Stomach (tissue), 4 donors: ENCODE data around the gene GTPBP4.

Experiments used
- EP300 ChIP-seq: sonication (generic); formaldehyde crosslinking; IDR thresholded peaks from one replicate; pipeline ENCODE4 v1.6.1; 2017; ENCODE audit warnings: antibody characterized with exemption
- POLR2A ChIP-seq, 4 donors: fragments of 450-650 bp; IDR thresholded peaks; one replicate each; pipeline ENCODE4 v1.6.1; 2016; ENCODE audit warnings: antibody characterized with exemption in 4 of 4, control low read depth in 2 of 4, mild to moderate bottlenecking in 1 of 4, moderate library complexity in 1 of 4
- POLR2AphosphoS5 ChIP-seq, 3 donors: sonication (generic); formaldehyde crosslinking; IDR thresholded peaks; one replicate each; pipeline ENCODE4 v1.6.1; 2016; ENCODE audit warnings: antibody characterized with exemption in 3 of 3
- TF ChIP-seq, protein P1 (sequence below), 7 experiments: fragments of 450-650 bp in 4 of 7; fragments of 200-600 bp in 3 of 7; sonication (generic) in 3 of 7; IDR thresholded peaks; one replicate each; pipeline ENCODE4 v1.5.1; 2016 to 2019; ENCODE audit warnings: antibody characterized with exemption in 7 of 7, control low read depth in 2 of 7, mild to moderate bottlenecking in 1 of 7

DNA sequence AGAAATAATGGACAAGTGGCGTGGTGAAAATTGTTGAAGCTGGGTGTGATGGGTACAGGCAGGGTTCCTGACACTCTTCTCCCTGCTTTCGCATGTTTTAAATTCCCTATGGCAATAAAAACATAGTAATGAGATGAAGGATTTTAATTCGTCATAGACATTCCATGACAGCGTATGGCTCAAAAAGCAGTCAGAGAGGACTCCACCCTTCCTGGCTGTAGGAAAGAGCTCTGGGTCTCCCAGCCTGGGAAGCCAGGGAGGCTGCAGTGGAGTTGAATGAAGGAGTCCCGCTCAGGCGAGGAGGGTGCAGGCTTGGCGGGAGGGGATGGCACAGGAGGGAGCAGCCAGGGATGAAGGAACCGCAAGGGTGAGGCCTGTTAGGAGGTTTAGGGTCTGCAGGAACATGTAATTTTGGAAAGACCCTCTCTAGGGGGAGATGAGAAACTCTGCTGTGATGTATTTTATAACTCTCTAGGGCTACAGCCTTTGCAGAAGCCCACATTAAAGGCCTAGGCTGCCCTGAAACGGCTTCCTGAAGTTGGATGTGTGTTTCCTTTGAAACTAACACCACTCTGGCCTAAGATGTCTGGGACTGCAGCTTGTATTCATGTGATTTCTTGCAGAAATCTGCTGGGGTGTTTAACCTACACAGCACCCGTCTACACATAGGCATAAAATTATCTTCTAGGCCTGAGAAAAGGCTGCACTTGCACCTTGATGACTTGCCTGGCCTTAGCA is 49.1 kb upstream of the GTPBP4 start:
- TF ChIP-seq POLR2AphosphoS5 (IDR thresholded peaks at IDR 0.05) (no peak), POLR2A (IDR thresholded peaks at IDR 0.05) (no peak), EP300 (no peak)
- TF ChIP-seq, protein P1, sequence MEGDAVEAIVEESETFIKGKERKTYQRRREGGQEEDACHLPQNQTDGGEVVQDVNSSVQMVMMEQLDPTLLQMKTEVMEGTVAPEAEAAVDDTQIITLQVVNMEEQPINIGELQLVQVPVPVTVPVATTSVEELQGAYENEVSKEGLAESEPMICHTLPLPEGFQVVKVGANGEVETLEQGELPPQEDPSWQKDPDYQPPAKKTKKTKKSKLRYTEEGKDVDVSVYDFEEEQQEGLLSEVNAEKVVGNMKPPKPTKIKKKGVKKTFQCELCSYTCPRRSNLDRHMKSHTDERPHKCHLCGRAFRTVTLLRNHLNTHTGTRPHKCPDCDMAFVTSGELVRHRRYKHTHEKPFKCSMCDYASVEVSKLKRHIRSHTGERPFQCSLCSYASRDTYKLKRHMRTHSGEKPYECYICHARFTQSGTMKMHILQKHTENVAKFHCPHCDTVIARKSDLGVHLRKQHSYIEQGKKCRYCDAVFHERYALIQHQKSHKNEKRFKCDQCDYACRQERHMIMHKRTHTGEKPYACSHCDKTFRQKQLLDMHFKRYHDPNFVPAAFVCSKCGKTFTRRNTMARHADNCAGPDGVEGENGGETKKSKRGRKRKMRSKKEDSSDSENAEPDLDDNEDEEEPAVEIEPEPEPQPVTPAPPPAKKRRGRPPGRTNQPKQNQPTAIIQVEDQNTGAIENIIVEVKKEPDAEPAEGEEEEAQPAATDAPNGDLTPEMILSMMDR (IDR thresholded peaks at IDR 0.05): no peak
